ENCODE data around the gene GTF2I.
"Not testable (repeated sequence)": the region's sequence is repeated elsewhere in the genome, so short reads cannot be mapped to it uniquely, and the experiment has no call there.

GRCh38 chr7:74775111-74775510 lies 117.6 kb downstream of the GTF2I start:
- not testable (repeated sequence) for TF ChIP-seq CTCF (conservative IDR thresholded peaks at IDR 0.05); ZFX (IDR thresholded peaks at IDR 0.05)

Measured in C4-2B (cell line).